ENCODE data around the gene DRC1. TPM values are rescaled to one million over a fixed set of nuclear protein-coding genes. Genes with fewer than 3 reads are reported as not detected.

The DRC1 gene
- total and polyA plus RNA-seq, 2 donors (not counting 1 experiment from before 2014, with no cell fraction given) = under 0.01 to 0.10 TPM

DNA sequence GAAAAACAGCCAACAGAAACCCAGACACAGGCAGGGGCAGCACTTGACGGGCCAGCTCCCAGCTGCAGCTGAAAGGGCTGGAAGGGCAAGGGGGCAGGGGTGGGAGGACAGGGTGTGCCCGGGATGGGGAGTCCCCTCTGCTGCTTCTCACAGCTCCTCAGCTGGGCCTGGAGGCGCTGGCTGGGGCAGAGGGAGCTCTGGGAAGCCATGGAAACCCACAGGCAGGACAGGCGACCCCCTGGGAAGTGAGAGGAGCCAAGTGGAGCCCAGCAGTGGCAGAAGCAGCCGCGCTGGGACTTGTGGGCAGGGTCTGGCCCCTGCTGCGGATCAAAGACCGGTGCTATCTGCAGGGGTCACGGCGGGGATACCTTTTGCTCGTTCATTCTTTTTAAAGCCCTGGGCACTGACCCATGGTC, 55.5 kb downstream of the DRC1 start:
- Histone ChIP-seq H3K9ac (ENCODE audit: insufficient read depth, low read length) (no peak overlapping the region), H3K4me3 (replicated peaks in 1 of 4; ENCODE audit: control extremely low read depth in 1 of 4, insufficient read depth in 1 of 4, low read depth in 3 of 4, low read length in 4 of 4) (no peak overlapping the region), H3K79me2 (ENCODE audit: control insufficient read depth, insufficient read depth, low read length) (no peaks in the 10 kb centered on the region), H3K27me3 (ENCODE audit: control insufficient read depth, insufficient read depth, low read length) (no peaks in the 10 kb centered on the region), H3K9me3 (ENCODE audit: control insufficient read depth, insufficient read depth, low read depth, low read length) (no peaks in the 10 kb centered on the region), H3K4me1 (ENCODE audit: control insufficient read depth, extremely low read depth, insufficient read depth, low read length) (no peaks in the 10 kb centered on the region), H3K27ac (ENCODE audit: insufficient read depth, low read length) (no peak overlapping the region), H2AFZ (ENCODE audit: low read length) (no peak overlapping the region), H3K4me2 (ENCODE audit: extremely low read depth, insufficient read depth, low read length) (no peak overlapping the region), H4K20me1 (ENCODE audit: control insufficient read depth, extremely low read depth, insufficient read depth, low read length) (no peaks in the 10 kb centered on the region), H3K36me3 (ENCODE audit: control insufficient read depth, insufficient read depth, low read length) (no peaks in the 10 kb centered on the region)
- TF ChIP-seq, protein P1, sequence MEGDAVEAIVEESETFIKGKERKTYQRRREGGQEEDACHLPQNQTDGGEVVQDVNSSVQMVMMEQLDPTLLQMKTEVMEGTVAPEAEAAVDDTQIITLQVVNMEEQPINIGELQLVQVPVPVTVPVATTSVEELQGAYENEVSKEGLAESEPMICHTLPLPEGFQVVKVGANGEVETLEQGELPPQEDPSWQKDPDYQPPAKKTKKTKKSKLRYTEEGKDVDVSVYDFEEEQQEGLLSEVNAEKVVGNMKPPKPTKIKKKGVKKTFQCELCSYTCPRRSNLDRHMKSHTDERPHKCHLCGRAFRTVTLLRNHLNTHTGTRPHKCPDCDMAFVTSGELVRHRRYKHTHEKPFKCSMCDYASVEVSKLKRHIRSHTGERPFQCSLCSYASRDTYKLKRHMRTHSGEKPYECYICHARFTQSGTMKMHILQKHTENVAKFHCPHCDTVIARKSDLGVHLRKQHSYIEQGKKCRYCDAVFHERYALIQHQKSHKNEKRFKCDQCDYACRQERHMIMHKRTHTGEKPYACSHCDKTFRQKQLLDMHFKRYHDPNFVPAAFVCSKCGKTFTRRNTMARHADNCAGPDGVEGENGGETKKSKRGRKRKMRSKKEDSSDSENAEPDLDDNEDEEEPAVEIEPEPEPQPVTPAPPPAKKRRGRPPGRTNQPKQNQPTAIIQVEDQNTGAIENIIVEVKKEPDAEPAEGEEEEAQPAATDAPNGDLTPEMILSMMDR (conservative IDR thresholded peaks at IDR 0.05 in 1 of 2, IDR thresholded peaks at IDR 0.05 in 1 of 2; ENCODE audit: low read depth in 1 of 2, low read length in 2 of 2) = no peak
- no peak for TF ChIP-seq EZH2 (IDR thresholded peaks at IDR 0.05; ENCODE audit: low read length, missing control alignments)
- DNase-seq (ENCODE audit: low read depth in 2 of 2) = no peak

DNA sequence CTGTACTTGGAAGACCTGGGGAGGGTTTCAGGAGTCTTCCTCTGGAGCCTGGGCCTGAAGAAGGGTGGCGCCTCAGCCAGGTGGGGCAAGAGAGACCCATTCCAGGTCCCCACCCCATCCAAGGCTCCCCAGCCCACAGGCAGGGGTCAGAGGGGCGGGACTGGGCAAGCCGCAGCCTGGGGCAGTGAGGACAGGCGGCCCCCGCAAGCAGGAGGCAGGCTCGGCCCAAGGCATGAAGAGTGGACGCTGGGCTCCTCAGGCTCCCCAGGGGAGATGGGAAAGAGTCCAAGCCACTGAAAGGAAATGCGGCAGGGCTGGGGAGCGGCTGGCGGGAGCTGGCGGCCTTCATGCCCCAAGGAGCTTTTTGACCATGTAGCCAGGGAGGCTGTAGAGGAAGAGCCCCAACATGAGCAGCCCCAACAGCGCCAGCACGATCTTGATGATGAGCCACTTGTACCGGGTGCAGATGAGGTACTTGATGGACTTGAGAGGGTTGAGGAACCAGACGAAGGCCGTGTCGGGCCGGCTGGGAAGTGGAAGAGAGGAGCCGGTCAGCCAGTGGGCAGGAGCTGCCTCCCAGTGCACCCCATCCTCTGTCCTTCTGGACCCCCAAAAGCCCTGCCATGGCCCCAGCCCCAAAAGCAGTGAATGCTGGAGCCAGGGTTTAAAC, 56.1 kb downstream of the DRC1 start:
- DNase-seq (ENCODE audit: low read depth in 2 of 2) = peak in 1 of 2 donors; percentile 38
- TF ChIP-seq, protein P1 (conservative IDR thresholded peaks at IDR 0.05 in 1 of 2, IDR thresholded peaks at IDR 0.05 in 1 of 2; ENCODE audit: low read depth in 1 of 2, low read length in 2 of 2) = no peak
- TF ChIP-seq EZH2 (IDR thresholded peaks at IDR 0.05; ENCODE audit: low read length, missing control alignments) = no peak
- no peak overlapping the region for H2AFZ ChIP-seq (ENCODE audit: low read length)
- H3K36me3 ChIP-seq (ENCODE audit: control insufficient read depth, insufficient read depth, low read length) = no peaks in the 10 kb centered on the region
- H3K27me3 ChIP-seq (ENCODE audit: control insufficient read depth, insufficient read depth, low read length) = no peaks in the 10 kb centered on the region
- H3K9me3 ChIP-seq (ENCODE audit: control insufficient read depth, insufficient read depth, low read depth, low read length) = no peaks in the 10 kb centered on the region
- no peak overlapping the region for H3K4me3 ChIP-seq (replicated peaks in 1 of 4; ENCODE audit: control extremely low read depth in 1 of 4, insufficient read depth in 1 of 4, low read depth in 3 of 4, low read length in 4 of 4)
- H4K20me1 ChIP-seq (ENCODE audit: control insufficient read depth, extremely low read depth, insufficient read depth, low read length) = no peaks in the 10 kb centered on the region
- no peak overlapping the region for H3K9ac ChIP-seq (ENCODE audit: insufficient read depth, low read length)
- no peaks in the 10 kb centered on the region for H3K79me2 ChIP-seq (ENCODE audit: control insufficient read depth, insufficient read depth, low read length)
- no peak overlapping the region for H3K27ac ChIP-seq (ENCODE audit: insufficient read depth, low read length)
- H3K4me2 ChIP-seq (ENCODE audit: extremely low read depth, insufficient read depth, low read length) = no peak overlapping the region
- H3K4me1 ChIP-seq (ENCODE audit: control insufficient read depth, extremely low read depth, insufficient read depth, low read length) = no peaks in the 10 kb centered on the region

DNA sequence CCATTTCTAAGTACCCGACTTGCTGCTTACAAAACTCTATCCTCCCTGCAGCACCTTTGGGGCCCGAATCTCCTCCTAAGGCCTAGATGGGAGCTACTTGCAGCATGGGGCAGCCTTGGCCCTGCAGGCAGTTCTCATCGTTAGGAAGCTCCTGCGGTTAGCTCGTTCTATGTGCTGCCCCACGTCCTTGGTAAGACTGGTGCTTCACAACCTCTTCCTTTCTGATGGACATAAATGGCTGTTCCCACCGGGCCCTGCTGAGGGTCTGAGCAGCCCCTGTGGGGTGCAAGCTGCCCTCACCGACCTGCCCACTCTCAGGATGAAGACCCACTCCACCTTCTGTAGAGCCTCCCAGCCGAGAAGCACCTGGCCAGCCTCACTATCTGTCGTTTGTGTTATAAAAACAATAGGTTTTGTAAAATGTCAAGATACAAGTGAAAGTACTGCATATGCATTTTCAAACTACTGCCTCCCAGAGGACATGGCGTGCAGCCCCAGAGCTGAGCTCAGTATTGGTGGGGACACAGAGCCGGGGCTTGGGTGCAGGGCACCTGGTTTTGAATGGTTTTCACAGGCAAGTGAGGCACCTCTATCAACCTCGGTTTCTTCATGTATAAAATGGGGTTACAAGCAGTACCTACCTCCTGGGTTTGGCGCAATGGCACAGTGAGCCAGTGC, 56.8 kb downstream of the DRC1 start:
- H3K4me3 ChIP-seq (replicated peaks in 1 of 4; ENCODE audit: control extremely low read depth in 1 of 4, insufficient read depth in 1 of 4, low read depth in 3 of 4, low read length in 4 of 4) = no peak overlapping the region
- TF ChIP-seq, protein P1 (conservative IDR thresholded peaks at IDR 0.05 in 1 of 2, IDR thresholded peaks at IDR 0.05 in 1 of 2; ENCODE audit: low read depth in 1 of 2, low read length in 2 of 2) = no peak
- no peak for TF ChIP-seq EZH2 (IDR thresholded peaks at IDR 0.05; ENCODE audit: low read length, missing control alignments)
- no peaks in the 10 kb centered on the region for H4K20me1 ChIP-seq (ENCODE audit: control insufficient read depth, extremely low read depth, insufficient read depth, low read length)
- DNase-seq (ENCODE audit: low read depth in 2 of 2) = no peak
- H3K9ac ChIP-seq (ENCODE audit: insufficient read depth, low read length) = no peak overlapping the region
- no peaks in the 10 kb centered on the region for H3K79me2 ChIP-seq (ENCODE audit: control insufficient read depth, insufficient read depth, low read length)
- H3K4me1 ChIP-seq (ENCODE audit: control insufficient read depth, extremely low read depth, insufficient read depth, low read length) = no peaks in the 10 kb centered on the region
- H3K4me2 ChIP-seq (ENCODE audit: extremely low read depth, insufficient read depth, low read length) = no peak overlapping the region
- no peak overlapping the region for H2AFZ ChIP-seq (ENCODE audit: low read length)
- H3K36me3 ChIP-seq (ENCODE audit: control insufficient read depth, insufficient read depth, low read length) = no peaks in the 10 kb centered on the region
- no peaks in the 10 kb centered on the region for H3K27me3 ChIP-seq (ENCODE audit: control insufficient read depth, insufficient read depth, low read length)
- H3K27ac ChIP-seq (ENCODE audit: insufficient read depth, low read length) = no peak overlapping the region
- no peaks in the 10 kb centered on the region for H3K9me3 ChIP-seq (ENCODE audit: control insufficient read depth, insufficient read depth, low read depth, low read length)
